ENCODE data around the gene ATMIN. TPM values are rescaled to one million over a fixed set of nuclear protein-coding genes. Genes with fewer than 3 reads are reported as not detected.

The ATMIN gene
- total RNA-seq, 1 donor from 2014 or later = 50.1 TPM

GRCh38 chr16:80994451-80994850, 41.2 kb upstream of the ATMIN start:
- Mint-ChIP-seq H3K4me3 (ENCODE audit: low read depth) (no peak overlapping the region), H3K36me3 (ENCODE audit: insufficient read depth) (peaks cover 11% of the 10 kb centered on the region), H3K4me1 (ENCODE audit: low read depth) (peaks cover 43% of the 10 kb centered on the region), H3K27me3 (no peaks in the 10 kb centered on the region), H3K27ac (peak overlapping the region; percentile 92), H3K9me3 (ENCODE audit: low read depth) (peaks cover 8% of the 10 kb centered on the region)
- DNase-seq (ENCODE audit: low spot score, unreplicated experiment) = no peak
- TF ChIP-seq, protein P1, sequence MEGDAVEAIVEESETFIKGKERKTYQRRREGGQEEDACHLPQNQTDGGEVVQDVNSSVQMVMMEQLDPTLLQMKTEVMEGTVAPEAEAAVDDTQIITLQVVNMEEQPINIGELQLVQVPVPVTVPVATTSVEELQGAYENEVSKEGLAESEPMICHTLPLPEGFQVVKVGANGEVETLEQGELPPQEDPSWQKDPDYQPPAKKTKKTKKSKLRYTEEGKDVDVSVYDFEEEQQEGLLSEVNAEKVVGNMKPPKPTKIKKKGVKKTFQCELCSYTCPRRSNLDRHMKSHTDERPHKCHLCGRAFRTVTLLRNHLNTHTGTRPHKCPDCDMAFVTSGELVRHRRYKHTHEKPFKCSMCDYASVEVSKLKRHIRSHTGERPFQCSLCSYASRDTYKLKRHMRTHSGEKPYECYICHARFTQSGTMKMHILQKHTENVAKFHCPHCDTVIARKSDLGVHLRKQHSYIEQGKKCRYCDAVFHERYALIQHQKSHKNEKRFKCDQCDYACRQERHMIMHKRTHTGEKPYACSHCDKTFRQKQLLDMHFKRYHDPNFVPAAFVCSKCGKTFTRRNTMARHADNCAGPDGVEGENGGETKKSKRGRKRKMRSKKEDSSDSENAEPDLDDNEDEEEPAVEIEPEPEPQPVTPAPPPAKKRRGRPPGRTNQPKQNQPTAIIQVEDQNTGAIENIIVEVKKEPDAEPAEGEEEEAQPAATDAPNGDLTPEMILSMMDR (IDR thresholded peaks at IDR 0.05; ENCODE audit: unreplicated experiment) = no peak

DNA sequence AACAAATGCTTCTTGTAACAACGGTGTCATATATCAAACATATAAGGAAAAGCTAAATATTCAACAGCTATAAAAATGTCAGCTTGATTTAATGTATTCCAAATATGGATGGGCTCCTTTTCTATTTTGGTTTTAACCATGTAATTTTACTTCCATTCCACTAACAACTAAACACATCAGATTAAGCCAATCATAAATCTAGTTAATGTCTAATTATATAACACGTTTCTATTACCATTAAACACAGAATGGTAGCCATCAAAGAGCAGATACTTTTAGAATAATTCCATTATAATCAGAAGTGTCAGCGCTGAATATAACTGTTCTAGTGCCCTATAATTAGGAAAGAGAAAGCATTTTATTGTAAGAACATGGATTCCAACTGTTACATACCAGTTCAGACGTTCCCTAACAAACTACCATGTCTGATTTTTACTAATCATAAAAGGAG, 38.9 kb upstream of the ATMIN start:
- H3K36me3 Mint-ChIP-seq (ENCODE audit: insufficient read depth) = peaks cover 11% of the 10 kb centered on the region
- DNase-seq (ENCODE audit: low spot score, unreplicated experiment) = no peak
- TF ChIP-seq, protein P1 (IDR thresholded peaks at IDR 0.05; ENCODE audit: unreplicated experiment) = no peak
- H3K4me1 Mint-ChIP-seq (ENCODE audit: low read depth) = peaks cover 33% of the 10 kb centered on the region
- peak overlapping the region; percentile 79 for H3K27ac Mint-ChIP-seq
- H3K27me3 Mint-ChIP-seq = no peaks in the 10 kb centered on the region
- peaks cover 12% of the 10 kb centered on the region for H3K9me3 Mint-ChIP-seq (ENCODE audit: low read depth)
- H3K4me3 Mint-ChIP-seq (ENCODE audit: low read depth) = peak overlapping the region; percentile 18

DNA sequence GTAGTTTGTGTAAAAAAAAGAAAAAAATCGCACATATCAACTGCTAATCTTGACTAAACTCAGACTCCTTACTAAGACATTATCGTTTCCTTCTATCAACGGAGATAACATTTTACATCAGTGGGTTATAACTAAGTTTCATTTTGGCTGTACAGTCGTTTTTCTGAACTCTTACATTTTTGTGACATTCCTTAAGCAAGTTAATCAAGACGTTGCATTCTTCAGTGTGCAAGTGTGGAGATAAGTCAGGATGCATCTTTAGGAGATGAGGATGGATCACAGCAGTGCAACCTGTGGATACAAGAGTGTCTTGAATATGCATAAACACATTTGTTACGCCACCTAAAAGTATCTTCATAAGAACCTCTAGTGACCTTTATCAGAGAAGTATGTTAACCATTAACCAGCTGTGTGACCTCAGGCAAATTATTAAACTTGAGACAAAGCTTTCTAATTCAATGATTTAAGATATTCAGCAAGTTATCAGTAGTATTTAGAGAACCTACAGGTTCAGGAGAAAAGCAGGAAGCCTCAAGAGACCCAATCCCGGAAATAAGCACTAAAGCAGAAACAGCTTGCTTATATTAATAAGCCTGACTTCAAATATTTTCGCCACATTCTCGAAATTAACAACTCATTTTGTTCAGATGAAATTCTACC, 38.4 kb upstream of the ATMIN start:
- Mint-ChIP-seq H3K4me3 (ENCODE audit: low read depth) (peak overlapping the region; percentile 18), H3K27ac (peak overlapping the region; percentile 79), H3K36me3 (ENCODE audit: insufficient read depth) (peaks cover 10% of the 10 kb centered on the region)

DNA sequence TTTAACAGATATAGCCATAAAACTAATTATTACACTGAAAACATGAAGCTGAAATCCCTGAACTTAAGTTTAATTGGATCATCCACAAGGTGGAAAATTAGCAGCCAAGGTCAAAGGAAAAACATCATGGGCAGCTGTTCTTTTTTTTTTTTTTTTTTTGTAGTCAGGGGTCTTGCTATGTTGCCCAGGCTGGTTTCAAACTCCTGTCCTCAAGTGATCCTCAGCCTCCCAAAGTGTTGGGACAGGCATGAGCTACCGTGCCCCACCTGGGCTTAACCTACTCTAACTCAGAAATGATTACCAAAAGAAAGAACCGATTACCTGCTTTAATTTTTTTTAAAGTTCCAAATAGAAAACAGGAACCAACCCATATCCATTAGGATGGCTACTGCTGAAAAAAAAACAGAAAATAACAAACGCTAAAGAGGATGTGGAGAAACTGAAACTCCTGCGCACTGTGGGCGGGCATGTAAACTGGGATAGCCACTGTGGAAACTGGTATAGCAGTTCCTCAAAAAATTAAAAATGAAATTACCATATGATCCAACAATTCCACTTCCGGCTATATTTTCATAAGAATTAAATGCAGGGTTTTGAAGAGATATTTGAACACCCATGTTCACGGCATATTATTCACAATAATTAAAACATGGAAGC, 37.5 kb upstream of the ATMIN start:
- Mint-ChIP-seq H3K9me3 (ENCODE audit: low read depth) (peaks cover 12% of the 10 kb centered on the region), H3K27me3 (no peaks in the 10 kb centered on the region), H3K4me3 (ENCODE audit: low read depth) (no peak overlapping the region), H3K36me3 (ENCODE audit: insufficient read depth) (peaks cover 10% of the 10 kb centered on the region), H3K4me1 (ENCODE audit: low read depth) (peaks cover 27% of the 10 kb centered on the region), H3K27ac (peak overlapping the region; percentile 38)
- no peak for DNase-seq (ENCODE audit: low spot score, unreplicated experiment)
- TF ChIP-seq, protein P1 (IDR thresholded peaks at IDR 0.05; ENCODE audit: unreplicated experiment) = no peak

More for the DNA sequence above, 38.4 kb upstream of the ATMIN start:
- H3K4me1 Mint-ChIP-seq (ENCODE audit: low read depth) = peaks cover 32% of the 10 kb centered on the region
- TF ChIP-seq, protein P1 (IDR thresholded peaks at IDR 0.05; ENCODE audit: unreplicated experiment) = no peak
- peaks cover 12% of the 10 kb centered on the region for H3K9me3 Mint-ChIP-seq (ENCODE audit: low read depth)
- no peaks in the 10 kb centered on the region for H3K27me3 Mint-ChIP-seq
- DNase-seq (ENCODE audit: low spot score, unreplicated experiment) = no peak

DNA sequence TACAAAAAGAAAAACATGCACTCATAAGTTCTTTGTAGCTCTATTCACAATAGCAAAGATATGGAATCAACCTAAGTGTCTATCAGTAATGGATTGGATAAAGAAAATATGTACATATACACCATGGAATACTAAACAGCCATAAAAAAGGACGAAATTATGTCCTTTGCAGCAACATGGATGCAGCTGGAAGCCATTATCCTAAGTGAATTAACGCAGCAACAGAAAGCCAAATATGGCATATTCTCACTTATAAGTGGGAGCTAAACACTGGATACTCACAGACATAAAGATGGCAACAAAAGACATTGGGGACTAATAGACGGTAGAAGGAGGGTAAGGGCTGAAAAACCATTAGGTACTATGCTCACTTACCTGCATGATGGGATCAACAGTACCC, 34.8 kb upstream of the ATMIN start:
- Mint-ChIP-seq H3K4me1 (ENCODE audit: low read depth) (peaks cover 27% of the 10 kb centered on the region), H3K9me3 (ENCODE audit: low read depth) (peaks cover 12% of the 10 kb centered on the region), H3K36me3 (ENCODE audit: insufficient read depth) (peaks cover 10% of the 10 kb centered on the region), H3K27ac (no peak overlapping the region), H3K27me3 (no peaks in the 10 kb centered on the region), H3K4me3 (ENCODE audit: low read depth) (no peak overlapping the region)
- TF ChIP-seq, protein P1 (IDR thresholded peaks at IDR 0.05; ENCODE audit: unreplicated experiment) = no peak
- no peak for DNase-seq (ENCODE audit: low spot score, unreplicated experiment)

Data from progenitor cell of endocrine pancreas (in vitro differentiated cells).